Neural progenitor cell (in vitro differentiated cells): ENCODE measurements around the gene PMAIP1.

Source experiments
- CTCF ChIP-seq: fragments of 200-600 bp; sonication (generic); IDR thresholded peaks from 2 replicates; pipeline ENCODE4 v1.5.1; 2017; ENCODE audit warnings: antibody characterized with exemption, mild to moderate bottlenecking
- EZH2 ChIP-seq: fragments of 200-600 bp; sonication (generic); IDR thresholded peaks from 2 replicates; pipeline ENCODE4 v1.6.1; 2017; ENCODE audit warnings: antibody characterized with exemption, mild to moderate bottlenecking, moderate library complexity
- EZH2phosphoT487 ChIP-seq: fragments of 200-600 bp; sonication (generic); IDR thresholded peaks from 2 replicates; pipeline ENCODE4 v1.6.1; 2017; ENCODE audit warnings: antibody characterized with exemption

DNA sequence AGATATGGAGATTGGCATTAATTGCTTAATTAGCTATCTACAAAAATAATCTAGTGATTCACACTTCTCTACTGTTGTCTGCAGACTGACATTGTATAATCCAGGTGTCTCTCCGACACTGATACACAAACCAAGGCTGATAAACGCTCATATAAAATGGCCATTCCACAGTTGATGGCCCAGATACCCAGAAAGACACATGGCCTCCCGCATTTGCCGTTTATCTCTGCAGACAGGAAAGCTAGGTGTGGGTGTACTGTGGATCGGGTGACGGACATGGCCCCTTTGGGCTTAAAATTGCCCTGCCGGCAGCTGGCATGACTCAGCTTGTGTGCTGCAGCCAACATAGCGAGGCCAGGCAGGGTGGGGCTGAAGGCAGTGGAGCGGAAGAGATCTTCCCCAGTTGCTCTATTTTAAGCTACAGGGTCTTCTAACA is 18.5 kb downstream of the PMAIP1 start:
- no peak for TF ChIP-seq CTCF
- TF ChIP-seq EZH2: no peak
- TF ChIP-seq EZH2phosphoT487: no peak
